Dermis blood vessel endothelial cell (primary cell): Measurements from ENCODE around the gene ZNF614. TPM values are rescaled to one million over a fixed set of nuclear protein-coding genes. Genes with fewer than 3 reads are reported as not detected.
A peak's percentile ranks its signal among the peaks of the same experiment; 100 is the strongest.
"Not testable (repeated sequence)": the region's sequence is repeated elsewhere in the genome, so short reads cannot be mapped to it uniquely, and the experiment has no call there.

Experiments
- DNase-seq: peaks from one replicate; pipeline ENCODE4 v3.0.0; 2010
- total RNA-seq: library from RNA; depleted of rRNA; stranded (reverse); fragments of >200 nt; gene quantifications from 2 replicates; pipeline ENCODE4 v1.2.3, GENCODE V29; 2014

The ZNF614 gene
- total RNA-seq, 1 donor from 2014 or later: 9.9 TPM

DNA sequence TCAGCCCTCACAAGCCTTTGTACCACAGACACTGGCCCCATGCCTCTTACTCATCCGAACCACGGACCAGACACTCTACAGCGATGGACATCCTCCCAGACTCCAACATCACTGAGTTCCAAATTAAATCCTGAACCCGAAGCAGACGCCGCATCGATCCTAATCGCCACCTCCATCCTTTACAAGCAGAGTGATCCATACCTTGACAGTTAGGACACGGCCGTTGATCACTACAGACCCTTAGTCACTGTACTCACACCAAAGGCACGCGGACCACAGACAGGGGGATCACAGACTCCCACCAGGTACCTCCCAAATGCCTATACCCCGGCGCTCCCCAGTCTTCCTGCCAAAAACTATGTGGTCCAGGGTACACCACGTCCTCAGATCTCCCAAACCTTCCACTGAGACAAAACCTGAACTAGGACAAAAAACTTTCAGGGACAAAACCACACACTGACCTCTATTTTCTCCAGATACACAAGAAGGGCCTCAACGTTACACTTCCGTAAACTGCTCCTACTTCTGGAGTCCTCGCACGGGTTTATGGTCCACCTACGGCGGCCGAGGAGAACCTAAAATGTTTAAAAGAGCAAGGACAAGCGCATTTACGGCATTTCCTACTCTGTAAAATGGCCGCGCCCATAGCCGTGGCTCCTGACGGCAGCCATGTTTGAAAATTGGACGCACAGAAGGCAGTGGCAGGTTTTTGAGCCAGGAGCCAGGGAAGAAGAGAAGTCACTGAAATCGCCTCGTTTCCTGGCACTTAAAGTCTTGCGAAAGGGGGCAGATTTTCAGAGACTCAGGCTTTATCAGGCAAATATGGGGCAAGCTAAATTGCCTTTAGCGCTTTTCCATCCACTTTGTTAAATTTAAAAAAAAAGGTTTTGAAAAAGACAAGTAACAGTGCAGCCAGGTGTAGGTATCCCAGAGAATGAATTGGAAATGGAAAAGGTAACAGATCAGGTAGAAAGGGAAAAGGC is 41.6 kb downstream of the ZNF614 start, which contains the start of gene ZNF350:
Gene ZNF350, minus strand, starts transcription at position 532 of the 983 bp plus-strand sequence. CDS start 12,480 bp downstream, outside the sequence.
- peak; percentile 98 for DNase-seq

GRCh38 chr19:51983361-51983760 is 44.8 kb downstream of the ZNF614 start:
- no peak for DNase-seq

DNA sequence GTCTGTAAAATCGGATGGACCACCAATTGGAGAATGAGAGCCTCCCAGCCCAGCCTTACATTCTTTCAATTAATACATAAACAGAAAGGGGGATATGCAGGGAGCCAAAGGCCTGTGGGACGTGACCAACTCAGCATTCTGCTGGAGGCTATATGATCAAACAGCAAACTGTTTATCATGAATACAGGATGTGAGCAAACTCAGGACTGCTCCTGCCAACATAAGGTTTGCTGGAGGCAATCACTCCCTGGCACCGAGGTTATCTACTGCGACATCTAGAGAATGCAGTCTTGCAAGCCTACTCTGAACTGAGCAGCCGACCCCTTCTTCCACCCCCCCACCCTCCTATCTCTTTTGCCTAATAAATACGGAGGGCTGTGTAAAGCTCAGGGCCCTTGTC is 47.3 kb downstream of the ZNF614 start:
- not testable (repeated sequence) for DNase-seq

DNA sequence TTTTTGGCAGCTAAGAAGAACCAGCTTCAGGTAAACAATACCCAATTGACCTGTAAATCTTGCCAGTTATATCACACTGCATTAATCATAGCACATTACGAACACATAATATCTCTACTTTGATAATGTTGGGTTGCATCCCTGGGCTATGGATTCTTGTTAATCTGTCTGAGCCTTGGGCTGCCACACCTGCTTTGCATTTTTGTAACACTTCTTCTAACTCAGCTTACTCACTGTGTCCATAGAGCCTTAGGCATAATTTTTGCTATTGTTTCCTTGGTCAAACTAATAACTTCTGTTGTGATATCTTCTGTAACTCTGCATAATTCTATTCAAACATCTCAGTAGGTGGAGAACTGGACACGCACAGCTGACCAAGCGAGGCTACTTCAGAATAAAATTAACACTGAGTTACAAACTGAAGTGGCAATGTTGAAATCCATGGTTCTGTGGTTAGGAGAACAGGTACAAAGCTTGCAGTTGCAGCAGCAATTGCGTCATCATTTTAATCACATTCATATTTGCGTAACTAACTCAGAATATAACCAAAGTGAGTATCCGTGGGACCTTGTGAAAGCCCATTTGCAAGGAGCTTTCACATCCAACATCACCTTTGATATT is 48.0 kb downstream of the ZNF614 start:
- no peak for DNase-seq

- no peak for DNase-seq
Observed at GRCh38 chr19:51978882-51979281, 49.3 kb downstream of the ZNF614 start.

DNA sequence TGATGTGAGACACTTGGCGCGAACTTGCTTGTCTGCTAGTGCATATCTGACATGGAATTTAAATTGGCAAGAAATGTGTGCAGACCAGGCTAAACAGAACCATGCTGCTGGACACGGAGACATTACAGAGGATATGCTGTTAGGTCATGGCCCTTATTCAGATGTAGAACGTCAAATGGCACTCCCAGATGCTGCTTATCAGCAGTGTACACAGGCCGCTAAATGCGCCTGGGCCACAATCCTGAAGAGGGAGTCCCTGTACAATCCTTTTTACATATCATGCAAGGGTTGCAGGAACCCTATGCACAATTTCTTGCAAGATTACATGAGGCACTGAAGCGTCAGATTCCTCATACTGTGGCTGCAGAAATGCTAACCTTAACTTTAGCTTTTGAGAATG is 50.8 kb downstream of the ZNF614 start:
- no peak for DNase-seq

GRCh38 chr19:51976852-51977251 is 51.3 kb downstream of the ZNF614 start:
- no peak for DNase-seq

DNA sequence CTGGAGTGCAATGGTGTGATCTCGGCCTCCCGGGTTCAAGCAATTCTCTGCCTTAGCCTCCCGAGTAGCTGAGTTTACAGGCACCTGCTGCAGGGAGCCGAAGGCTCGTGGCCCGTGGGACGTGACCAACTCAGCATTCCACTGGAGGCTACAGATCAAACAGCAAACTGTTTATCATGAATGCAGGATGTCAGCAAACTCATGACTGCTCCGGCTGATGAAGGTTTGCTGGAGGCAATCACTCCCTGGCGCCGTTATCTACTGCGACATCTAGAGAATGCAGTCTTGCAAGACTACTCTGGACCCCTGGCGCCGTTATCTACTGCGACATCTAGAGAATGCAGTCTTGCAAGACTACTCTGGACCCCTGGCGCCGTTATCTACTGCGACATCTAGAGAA is 52.4 kb downstream of the ZNF614 start:
- not testable (repeated sequence) for DNase-seq

DNA sequence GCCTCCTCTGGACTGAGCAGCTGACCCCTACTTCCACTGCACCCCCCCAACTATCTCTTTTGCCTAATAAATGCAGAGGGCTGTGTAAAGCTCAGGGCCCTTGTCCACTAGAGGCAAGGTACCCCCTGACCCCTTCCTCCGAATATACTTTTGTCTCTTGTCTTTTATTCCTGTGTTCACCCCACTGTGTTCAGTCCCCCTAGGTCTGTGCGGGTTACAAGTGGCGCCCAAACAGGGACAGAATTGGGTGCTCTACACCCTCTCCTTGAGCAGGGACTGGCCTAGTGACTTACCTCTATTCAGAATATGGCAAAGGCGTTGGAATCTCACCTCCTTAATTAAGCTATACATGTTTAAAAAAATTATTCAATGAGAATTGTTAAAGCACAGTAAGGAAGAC is 56.6 kb downstream of the ZNF614 start:
- peak; percentile 19 for DNase-seq

DNA sequence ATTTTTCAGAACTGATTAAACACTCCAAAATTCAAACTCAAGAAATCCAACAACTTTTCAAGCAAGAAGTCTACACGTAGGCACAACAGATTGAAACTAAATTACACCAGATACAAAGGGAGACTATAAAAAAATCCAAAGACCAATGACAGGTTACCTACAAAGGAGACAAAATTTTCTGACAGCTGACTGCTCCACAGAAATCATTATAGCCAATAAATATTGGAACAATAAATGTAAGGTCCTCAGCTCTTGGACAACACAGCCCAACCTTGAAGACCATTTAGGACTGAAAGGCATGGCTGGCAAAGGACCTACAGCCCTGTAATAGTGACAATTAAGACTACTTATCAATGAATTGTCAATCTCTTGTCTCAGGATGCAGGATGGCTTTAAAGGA is 57.5 kb downstream of the ZNF614 start:
- no peak for DNase-seq

DNA sequence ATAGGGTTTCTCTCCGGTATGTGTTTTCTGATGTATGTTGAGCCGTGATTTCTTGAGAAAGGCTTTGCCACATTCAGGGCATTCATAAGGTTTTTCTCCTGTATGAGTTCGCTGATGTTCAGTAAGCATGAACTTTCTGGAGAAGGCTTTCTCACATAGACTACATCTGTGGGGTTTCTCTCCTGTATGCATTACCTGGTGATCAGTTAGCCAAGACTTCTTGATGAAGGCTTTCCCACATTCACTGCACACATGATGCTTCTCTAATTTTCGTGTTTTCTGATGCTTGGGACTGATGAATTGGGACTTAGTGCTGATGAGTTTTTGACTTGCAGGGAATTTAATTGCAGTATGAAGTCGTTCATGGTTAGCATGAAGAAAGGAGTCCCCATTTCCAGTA is 62.6 kb downstream of the ZNF614 start:
- DNase-seq: no peak

Other genes with a start within 250 kb of the ZNF614 start
- gene FPR3, start 233.2 kb downstream of the ZNF614 start, total RNA-seq: not detected in 2 replicates
- 3.0 and 4.4 TPM in 2 replicates for gene ZNF577, start 140.4 kb downstream of the ZNF614 start, total RNA-seq
- gene ZNF649, start 123.4 kb downstream of the ZNF614 start, total RNA-seq: 6.5 and 9.2 TPM in 2 replicates
- gene ZNF613, start 100.9 kb downstream of the ZNF614 start, total RNA-seq: 7.7 and 8.5 TPM in 2 replicates
- 11.2 and 14.8 TPM in 2 replicates for gene ZNF350, start 41.5 kb downstream of the ZNF614 start, total RNA-seq
- 11.9 and 12.9 TPM in 2 replicates for gene ZNF615, start 20.2 kb downstream of the ZNF614 start, total RNA-seq
- 6.5 and 10.0 TPM in 2 replicates for gene ZNF432, start 20.5 kb upstream of the ZNF614 start, total RNA-seq
- 13.5 and 22.5 TPM in 2 replicates for gene ZNF841, start 67.4 kb upstream of the ZNF614 start, total RNA-seq
- gene ZNF616, start 111.6 kb upstream of the ZNF614 start, total RNA-seq: 8.5 and 9.2 TPM in 2 replicates
- 10.2 and 10.7 TPM in 2 replicates for gene ZNF836, start 143.2 kb upstream of the ZNF614 start, total RNA-seq
- 154 and 363 TPM in 2 replicates for gene PPP2R1A, start 161.7 kb upstream of the ZNF614 start, total RNA-seq
- 11.9 and 16.2 TPM in 2 replicates for gene ZNF766, start 241.2 kb upstream of the ZNF614 start, total RNA-seq